A549 (cell line): Measurements from ENCODE around the gene ACSF3. TPM values are rescaled to one million over a fixed set of nuclear protein-coding genes. Genes with fewer than 3 reads are reported as not detected.

Experiments
- ATAC-seq, 2 experiments: fragments of 200-7000 bp in 1 of 2; fragments of >200 bp in 1 of 2; cut with Nextera tagmentation in 1 of 2; cut with Tn5 transposase in 1 of 2; 3 replicates each; pipeline versions ENCODE4 v1.8.0 to v1.9.1; 2018 to 2020; ENCODE audit warnings: mild to moderate bottlenecking in 1 of 2, moderate library complexity in 1 of 2
- CTCF ChIA-PET: fragments of 300-600 bp; sonication (Branson Sonifier 250); formaldehyde crosslinking; extraction: SDS; loops from one replicate; lab custom pipeline; 2021; ENCODE audit warnings: antibody characterized with exemption, inconsistent platforms; lab: Yijun Ruan, JAX
- POLR2A ChIA-PET: fragments of 350-600 bp; formaldehyde crosslinking; extraction: SDS; loops from one replicate; lab custom pipeline; 2021; ENCODE audit warnings: antibody characterized with exemption, inconsistent platforms; lab: Yijun Ruan, JAX
- DNase-seq, 2 experiments: peaks; one replicate each; pipeline versions ENCODE4 v3.0.0 to v3.0.0-alpha.2; 2011 to 2016; ENCODE audit warnings: low read depth in 1 of 2, low spot score in 1 of 2
- FAIRE-seq: peaks from 2 replicates; lab custom pipeline; 2011; peaks lifted over from hg19 to GRCh38; lab: Jason Lieb, UNC
- H3K27ac ChIP-seq, 2 experiments: fragments of >200 bp; sonication (Bioruptor Twin); formaldehyde crosslinking; 3 replicates each; pipeline ENCODE4 v1.5.1; 2016 to 2017
- H3K4me1 ChIP-seq: fragments of >200 bp; sonication (Bioruptor Twin); formaldehyde crosslinking; 3 replicates; pipeline ENCODE4 v1.6.1; 2016
- H3K4me2 ChIP-seq: fragments of >200 bp; sonication (Bioruptor Twin); formaldehyde crosslinking; 3 replicates; pipeline ENCODE4 v1.6.1; 2016
- H3K4me3 ChIP-seq: fragments of >200 bp; sonication (Bioruptor Twin); formaldehyde crosslinking; 3 replicates; pipeline ENCODE4 v1.5.1; 2016
- H3K9me3 ChIP-seq: fragments of >200 bp; sonication (Bioruptor Twin); formaldehyde crosslinking; 3 replicates; pipeline ENCODE4 v1.6.1; 2016
- CBX2 ChIP-seq: fragments of 200-600 bp; sonication (generic); IDR thresholded peaks from 2 replicates; pipeline ENCODE4 v1.6.1; 2016; ENCODE audit warnings: low read depth, mild to moderate bottlenecking, borderline replicate concordance
- CBX8 ChIP-seq: fragments of 200-600 bp; sonication (generic); IDR thresholded peaks from 2 replicates; pipeline ENCODE4 v1.6.1; 2016
- E2F6 ChIP-seq: IDR thresholded peaks from 2 replicates; pipeline ENCODE4 v1.6.1; 2012; ENCODE audit warnings: low read depth, borderline replicate concordance
- EHF ChIP-seq: fragments of 250-450 bp; sonication (Bioruptor Pico); IDR thresholded peaks from 2 replicates; pipeline ENCODE4 v1.5.0; 2020; ENCODE audit warnings: mild to moderate bottlenecking
- ELK1 ChIP-seq: fragments of 150-350 bp; IDR thresholded peaks from 2 replicates; pipeline ENCODE4 v1.6.1; 2014; ENCODE audit warnings: low read depth, mild to moderate bottlenecking, low read length
- EP300 ChIP-seq, 2 experiments: fragments of >200 bp; sonication (Bioruptor Twin); formaldehyde crosslinking; IDR thresholded peaks; 2 replicates in 1 of 2; 3 replicates in 1 of 2; pipeline ENCODE4 v1.6.1; 2016 to 2017
- FOSL2 ChIP-seq, 2 experiments: fragments of 450-650 bp in 1 of 2; fragments of >200 bp in 1 of 2; sonication (Bioruptor Twin) in 1 of 2; formaldehyde crosslinking; IDR thresholded peaks; 2 replicates each; pipeline versions ENCODE4 v1.5.0 to v1.6.1; 2016 to 2020; ENCODE audit warnings: mild to moderate bottlenecking in 1 of 2, moderate library complexity in 1 of 2
- FOXS1 ChIP-seq: fragments of 250-450 bp; sonication (Bioruptor Pico); IDR thresholded peaks from 2 replicates; pipeline ENCODE4 v1.5.0; 2020; ENCODE audit warnings: mild to moderate bottlenecking, moderate library complexity
- GATA3 ChIP-seq: IDR thresholded peaks from 2 replicates; pipeline ENCODE4 v1.6.1; 2012; ENCODE audit warnings: borderline replicate concordance
- HEYL ChIP-seq: fragments of 250-450 bp; sonication (Bioruptor Pico); IDR thresholded peaks from 2 replicates; pipeline ENCODE4 v1.8.0; 2021; ENCODE audit warnings: mild to moderate bottlenecking, moderate library complexity
- HOXA7 ChIP-seq: fragments of 250-450 bp; sonication (Bioruptor Pico); IDR thresholded peaks from 2 replicates; pipeline ENCODE4 v1.5.0; 2020; ENCODE audit warnings: mild to moderate bottlenecking, moderate library complexity
- HOXB13 ChIP-seq: fragments of 250-450 bp; sonication (Bioruptor Pico); IDR thresholded peaks from 2 replicates; pipeline ENCODE4 v1.5.0; 2020; ENCODE audit warnings: low read depth, mild to moderate bottlenecking, moderate library complexity
- JUN ChIP-seq, 2 experiments: fragments of >200 bp; sonication (Bioruptor Twin); formaldehyde crosslinking; IDR thresholded peaks; 2 replicates in 1 of 2; 3 replicates in 1 of 2; pipeline ENCODE4 v1.6.1; 2016 to 2017
- KDM5A ChIP-seq: fragments of 200-600 bp; sonication (generic); IDR thresholded peaks from 2 replicates; pipeline ENCODE4 v1.6.1; 2016; ENCODE audit warnings: antibody characterized with exemption, mild to moderate bottlenecking
- MAFK ChIP-seq: fragments of 450-650 bp; IDR thresholded peaks from 2 replicates; pipeline ENCODE4 v1.6.1; 2014; ENCODE audit not compliant: partially characterized antibody
- MAZ ChIP-seq: fragments of 150-350 bp; IDR thresholded peaks from 2 replicates; pipeline ENCODE4 v1.6.1; 2014; ENCODE audit warnings: antibody characterized with exemption, low read depth, low read length, borderline replicate concordance
- NPAS2 ChIP-seq: fragments of 250-450 bp; sonication (Bioruptor Pico); IDR thresholded peaks from 2 replicates; pipeline ENCODE4 v1.8.0; 2022; ENCODE audit warnings: mild to moderate bottlenecking, moderate library complexity, borderline replicate concordance
- TP53 ChIP-seq: fragments of 250-450 bp; sonication (Bioruptor Pico); IDR thresholded peaks from 2 replicates; pipeline ENCODE4 v1.5.0; 2021; ENCODE audit warnings: mild to moderate bottlenecking, moderate library complexity
- ZC3H11A ChIP-seq: fragments of 450-650 bp; IDR thresholded peaks from 2 replicates; pipeline ENCODE4 v1.6.1; 2014; ENCODE audit warnings: antibody characterized with exemption, mild to moderate bottlenecking
- ZSCAN20 ChIP-seq: fragments of 250-450 bp; sonication (Bioruptor Pico); IDR thresholded peaks from 2 replicates; pipeline ENCODE4 v1.8.0; 2022; ENCODE audit warnings: mild to moderate bottlenecking, moderate library complexity
- WGBS: methylation state at CpG from one replicate; pipeline ENCODE4 v1.1.6; 2017; ENCODE audit errors: missing lambda C conversion rate; 5-methylcytosine and 5-hydroxymethylcytosine counted together
- polyA plus RNA-seq, 4 experiments: library from polyadenylated mRNA; depleted of rRNA in 3 of 4; stranded (reverse); fragments of >200 nt; fragmentation: RNase III in 1 of 4; extraction: RNeasy Plus Mini Kit Qiagen cat#74134 plus additional on column Dnase treatment in 1 of 4; gene quantifications; 2 replicates in 3 of 4; 3 replicates in 1 of 4; pipeline ENCODE4 v1.2.3, GENCODE V29; 2011 to 2017
- TF ChIP-seq, protein P1 (sequence below): fragments of >200 bp; sonication (Bioruptor Twin); formaldehyde crosslinking; IDR thresholded peaks from 3 replicates; pipeline ENCODE4 v1.6.1; 2016
- TF ChIP-seq, protein P2 (sequence below): fragments of >200 bp; sonication (Bioruptor Twin); formaldehyde crosslinking; IDR thresholded peaks from 2 replicates; pipeline ENCODE4 v1.6.1; 2016
- TF ChIP-seq, protein P3 (sequence below): fragments of 450-650 bp; IDR thresholded peaks from 2 replicates; pipeline ENCODE4 v1.6.1; 2014; ENCODE audit warnings: antibody characterized with exemption

The ACSF3 gene
- polyA plus RNA-seq, 2 of the 4 experiments (the other 2 are of a cell fraction), result 9.8 to 13.1 TPM

GRCh38 chr16:89121691-89122321 lies 28.2 kb downstream of the ACSF3 start:
- ChIA-PET CTCF (no interaction called here), POLR2A (no interaction called here)
- TF ChIP-seq, protein P1, sequence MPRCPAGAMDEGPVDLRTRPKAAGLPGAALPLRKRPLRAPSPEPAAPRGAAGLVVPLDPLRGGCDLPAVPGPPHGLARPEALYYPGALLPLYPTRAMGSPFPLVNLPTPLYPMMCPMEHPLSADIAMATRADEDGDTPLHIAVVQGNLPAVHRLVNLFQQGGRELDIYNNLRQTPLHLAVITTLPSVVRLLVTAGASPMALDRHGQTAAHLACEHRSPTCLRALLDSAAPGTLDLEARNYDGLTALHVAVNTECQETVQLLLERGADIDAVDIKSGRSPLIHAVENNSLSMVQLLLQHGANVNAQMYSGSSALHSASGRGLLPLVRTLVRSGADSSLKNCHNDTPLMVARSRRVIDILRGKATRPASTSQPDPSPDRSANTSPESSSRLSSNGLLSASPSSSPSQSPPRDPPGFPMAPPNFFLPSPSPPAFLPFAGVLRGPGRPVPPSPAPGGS, result no peak
- TF ChIP-seq ZC3H11A (no peak), JUN (IDR thresholded peaks at IDR 0.05) (no peak), E2F6 (no peak), HEYL (no peak), EHF (CRISPR knock-in tag) (no peak), KDM5A (no peak), CBX2 (no peak), MAZ (no peak)
- TF ChIP-seq, protein P2, sequence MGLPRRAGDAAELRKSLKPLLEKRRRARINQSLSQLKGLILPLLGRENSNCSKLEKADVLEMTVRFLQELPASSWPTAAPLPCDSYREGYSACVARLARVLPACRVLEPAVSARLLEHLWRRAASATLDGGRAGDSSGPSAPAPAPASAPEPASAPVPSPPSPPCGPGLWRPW, result no peak
- TF ChIP-seq, all 56 proteins: peak for 0
- H3K9me3 ChIP-seq, result no peaks in the 10 kb centered on the region
- no peak overlapping the region for H3K27ac ChIP-seq
- no peak overlapping the region for H3K4me2 ChIP-seq
- H3K4me3 ChIP-seq, result no peak overlapping the region
- DNase-seq (no peak), ATAC-seq (no peak), FAIRE-seq (no peak)
- H3K4me1 ChIP-seq, result no peaks in the 10 kb centered on the region
- 93% methylated on average over 9 of the region's 24 CpGs for WGBS

DNA sequence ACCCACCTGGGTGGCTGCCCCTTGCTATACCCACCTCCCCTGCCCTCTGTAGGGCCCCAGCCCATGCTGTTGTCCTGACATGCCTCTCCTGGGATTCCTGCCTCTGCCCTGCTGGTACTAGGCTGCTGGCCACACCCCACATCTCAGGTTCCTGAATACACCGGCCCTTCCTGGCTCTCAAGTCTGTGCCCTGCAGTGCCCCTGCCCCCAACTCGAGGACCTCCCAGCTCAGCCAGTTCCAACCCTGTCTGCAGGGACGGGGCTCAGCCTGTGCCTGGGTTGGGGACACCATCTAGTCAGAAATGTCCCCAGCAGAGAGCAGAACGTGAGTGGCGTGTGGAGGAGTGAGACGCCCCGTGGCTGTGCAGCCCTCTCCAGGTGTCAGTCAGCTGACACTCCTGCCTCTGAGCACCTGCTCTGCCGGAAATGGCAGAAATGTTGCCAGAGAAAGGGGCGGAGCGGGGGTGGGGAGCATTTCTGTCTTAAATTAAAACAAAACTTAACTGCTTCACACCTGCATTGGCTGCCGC lies 28.7 kb downstream of the ACSF3 start:
- CTCF ChIA-PET, result no interaction called here
- 86% methylated on average over 11 of the region's 11 CpGs for WGBS
- Histone ChIP-seq H3K9me3 (no peaks in the 10 kb centered on the region), H3K4me2 (no peak overlapping the region), H3K4me3 (no peak overlapping the region), H3K27ac (no peak overlapping the region), H3K4me1 (no peaks in the 10 kb centered on the region)
- FAIRE-seq (no peak), ATAC-seq (no peak), DNase-seq (no peak)
- TF ChIP-seq HOXB13 (no peak), HOXA7 (CRISPR knock-in tag) (no peak), EHF (CRISPR knock-in tag) (no peak), NPAS2 (CRISPR knock-in tag) (no peak), MAFK (no peak), ELK1 (no peak), ZSCAN20 (no peak), FOSL2 (IDR thresholded peaks at IDR 0.05) (no peak), FOSL2 (CRISPR knock-in tag; IDR thresholded peaks at IDR 0.05) (no peak), JUN (IDR thresholded peaks at IDR 0.05) (no peak), FOXS1 (CRISPR knock-in tag) (no peak), CBX8 (no peak), EP300 (IDR thresholded peaks at IDR 0.05) (no peak), TP53 (CRISPR knock-in tag) (no peak), GATA3 (no peak)
- TF ChIP-seq, protein P3, sequence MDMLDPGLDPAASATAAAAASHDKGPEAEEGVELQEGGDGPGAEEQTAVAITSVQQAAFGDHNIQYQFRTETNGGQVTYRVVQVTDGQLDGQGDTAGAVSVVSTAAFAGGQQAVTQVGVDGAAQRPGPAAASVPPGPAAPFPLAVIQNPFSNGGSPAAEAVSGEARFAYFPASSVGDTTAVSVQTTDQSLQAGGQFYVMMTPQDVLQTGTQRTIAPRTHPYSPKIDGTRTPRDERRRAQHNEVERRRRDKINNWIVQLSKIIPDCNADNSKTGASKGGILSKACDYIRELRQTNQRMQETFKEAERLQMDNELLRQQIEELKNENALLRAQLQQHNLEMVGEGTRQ, result no peak
- TF ChIP-seq, all 56 proteins: peak for 0
- POLR2A ChIA-PET, result no interaction called here
